Islet precursor cell (in vitro differentiated cells): ENCODE results near the gene STEAP1B.
"Not testable (repeated sequence)": the region's sequence is repeated elsewhere in the genome, so short reads cannot be mapped to it uniquely, and the experiment has no call there.

Source experiments
- DNase-seq: peaks from one replicate; pipeline ENCODE4 v3.0.0-alpha.2; 2018

STEAP1B gene

DNA sequence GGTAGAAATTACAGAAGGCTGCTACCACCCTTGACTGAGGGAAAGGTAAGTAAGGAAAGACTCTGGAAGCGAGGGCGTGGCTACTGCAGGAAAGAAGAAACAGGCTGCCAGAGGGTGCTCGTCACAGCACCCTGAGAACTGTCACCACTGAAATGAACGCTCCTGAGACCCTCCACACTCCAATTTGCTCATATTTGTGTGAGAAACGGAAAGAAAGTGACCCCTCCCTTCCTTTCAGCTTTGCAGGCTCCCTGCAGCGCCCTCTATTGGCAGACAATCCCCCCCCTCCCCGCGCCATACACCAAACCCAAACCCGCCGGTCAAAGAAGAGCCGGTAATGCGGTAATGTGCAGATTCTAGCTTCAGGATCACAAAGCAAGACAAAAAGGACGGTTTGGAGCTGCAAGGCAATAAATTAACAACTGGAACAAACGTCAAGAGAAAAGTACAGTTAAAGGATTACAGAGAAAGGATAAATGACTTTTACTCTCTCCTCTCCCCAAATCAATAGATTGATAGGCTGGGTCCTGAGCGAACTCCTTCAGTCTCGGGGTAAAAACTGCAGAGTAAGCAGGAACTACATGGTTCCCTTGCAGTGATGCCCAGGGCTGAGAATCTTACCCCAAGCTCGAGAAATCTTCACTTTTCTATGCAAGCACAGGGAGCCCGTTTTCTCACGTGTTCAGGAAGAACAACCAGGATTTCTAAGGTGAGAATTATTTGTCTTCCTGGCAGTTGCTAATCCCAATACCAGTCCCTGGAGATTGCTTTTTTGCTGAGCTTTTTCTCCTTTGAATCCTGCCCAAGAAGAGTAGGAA is 47.6 kb downstream of the STEAP1B start:
- DNase-seq = peak; percentile 85

GRCh38 chr7:22450013-22450412 is 50.0 kb downstream of the STEAP1B start:
- not testable (repeated sequence) for DNase-seq

GRCh38 chr7:22447762-22448161 is 52.2 kb downstream of the STEAP1B start:
- DNase-seq = no peak

- DNase-seq = no peak
These were observed 53.0 kb downstream of the STEAP1B start for GRCh38 chr7:22447008-22447407.

DNA sequence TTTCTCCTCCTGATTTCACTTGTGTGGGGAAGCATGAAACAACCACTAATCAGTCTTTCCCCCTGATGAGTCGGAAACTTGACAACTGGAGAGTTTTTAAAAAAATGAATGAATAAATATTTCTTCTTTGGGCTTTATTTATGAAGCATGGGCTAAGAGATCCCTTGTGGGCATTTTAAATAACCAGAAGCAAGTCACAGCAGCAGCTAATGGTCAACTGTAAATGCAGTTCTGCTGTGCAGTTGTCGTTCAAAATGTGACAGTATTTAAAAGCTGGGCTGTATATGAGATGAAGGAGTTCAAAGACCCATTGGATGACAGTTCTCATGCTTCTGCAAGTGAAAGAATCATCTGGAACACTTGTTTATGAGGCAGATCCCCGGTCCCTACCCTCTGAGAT is 54.1 kb downstream of the STEAP1B start:
- DNase-seq = no peak

GRCh38 chr7:22445140-22445743 is 54.7 kb downstream of the STEAP1B start:
- DNase-seq = no peak

- no peak for DNase-seq
These were observed 55.6 kb downstream of the STEAP1B start for GRCh38 chr7:22444181-22444971.

- DNase-seq = no peak
These were observed 56.4 kb downstream of the STEAP1B start for GRCh38 chr7:22443370-22444180.

- DNase-seq = no peak
These were observed 57.1 kb downstream of the STEAP1B start for GRCh38 chr7:22442882-22443369.

GRCh38 chr7:22442187-22442881 is 57.7 kb downstream of the STEAP1B start:
- DNase-seq = peak; percentile 65

DNA sequence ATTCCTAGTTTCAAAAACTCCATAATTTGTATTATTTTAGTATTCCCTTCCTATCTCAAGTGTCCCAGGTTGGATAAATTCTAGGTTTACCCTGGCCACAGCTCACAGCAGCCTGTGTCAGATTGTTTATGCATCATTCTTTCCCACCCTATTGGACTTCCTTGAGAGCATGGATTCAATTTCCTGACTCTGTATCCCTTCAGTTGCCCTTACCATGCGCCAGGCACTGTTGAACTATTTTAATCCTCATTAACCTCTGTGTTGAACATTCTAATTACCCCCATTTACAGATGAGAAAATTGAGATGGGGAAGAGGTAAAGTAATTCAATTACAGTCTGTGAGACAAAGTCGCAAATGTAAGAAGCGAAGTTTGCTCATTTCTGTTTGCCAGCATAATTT is 58.8 kb downstream of the STEAP1B start:
- DNase-seq = no peak

DNA sequence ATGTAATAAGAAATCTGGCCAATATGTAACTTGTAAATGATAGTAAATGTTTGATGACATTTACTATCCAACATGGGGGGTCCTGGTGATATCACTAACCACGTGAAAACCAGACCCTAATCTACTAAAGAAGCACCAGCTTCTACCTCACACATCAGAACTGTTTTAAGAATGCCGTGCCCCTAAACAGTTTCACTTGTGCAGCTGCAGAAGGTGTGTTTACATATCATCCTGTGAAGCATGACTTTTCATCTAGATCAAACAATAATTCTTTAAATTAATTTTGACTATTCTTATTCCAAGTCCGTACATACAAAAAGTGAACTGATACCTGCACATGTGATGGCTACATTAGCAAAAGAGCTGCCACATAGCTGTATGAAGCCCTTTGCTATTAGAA is 61.0 kb downstream of the STEAP1B start:
- no peak for DNase-seq

DNA sequence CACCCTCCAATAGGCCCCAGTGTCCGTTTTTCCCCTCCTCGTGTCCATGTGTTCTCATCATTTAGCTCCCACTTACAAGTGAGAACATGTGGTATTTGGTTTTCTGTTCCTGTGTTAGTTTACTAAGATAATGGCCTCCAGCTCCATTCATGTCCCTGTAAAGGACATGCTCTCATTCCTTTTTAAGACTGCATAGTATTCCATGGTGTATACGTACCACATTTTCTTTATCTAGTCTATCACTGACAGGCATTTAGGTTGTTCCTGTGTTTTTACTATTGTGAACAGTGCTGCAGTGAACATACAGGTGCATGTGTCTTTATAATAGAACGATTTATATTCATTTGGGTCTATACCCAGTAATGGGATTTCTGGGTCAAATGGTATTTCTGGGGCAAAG is 63.4 kb downstream of the STEAP1B start:
- not testable (repeated sequence) for DNase-seq

GRCh38 chr7:22435720-22436119 is 64.3 kb downstream of the STEAP1B start:
- no peak for DNase-seq

GRCh38 chr7:22435105-22435504 is 64.9 kb downstream of the STEAP1B start:
- DNase-seq = no peak

- DNase-seq = peak; percentile 94
These were observed 66.1 kb downstream of the STEAP1B start for GRCh38 chr7:22433710-22434460.

DNA sequence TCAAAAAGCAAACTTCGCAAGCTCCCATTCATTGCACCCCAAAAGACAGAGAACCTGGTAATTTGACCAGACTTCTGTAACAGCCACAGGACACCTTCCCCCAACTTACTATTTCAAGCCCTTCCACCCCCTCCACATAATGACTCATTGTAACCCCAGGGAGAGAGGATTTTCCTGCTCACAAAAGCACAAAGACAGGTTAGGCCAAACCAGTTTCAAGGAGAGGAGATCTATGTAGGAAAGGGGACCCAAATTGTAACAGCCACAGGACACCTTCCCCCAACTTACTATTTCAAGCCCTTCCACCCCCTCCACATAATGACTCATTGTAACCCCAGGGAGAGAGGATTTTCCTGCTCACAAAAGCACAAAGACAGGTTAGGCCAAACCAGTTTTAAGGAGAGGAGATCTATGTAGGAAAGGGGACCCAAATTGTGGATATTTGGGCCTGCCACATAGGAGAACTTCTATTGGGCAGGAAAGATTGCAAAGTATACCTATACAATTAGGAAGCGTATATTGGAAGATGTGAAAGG is 66.8 kb downstream of the STEAP1B start:
- not testable (repeated sequence) for DNase-seq

- DNase-seq = no peak
These were observed 67.7 kb downstream of the STEAP1B start for GRCh38 chr7:22432203-22432718.

DNA sequence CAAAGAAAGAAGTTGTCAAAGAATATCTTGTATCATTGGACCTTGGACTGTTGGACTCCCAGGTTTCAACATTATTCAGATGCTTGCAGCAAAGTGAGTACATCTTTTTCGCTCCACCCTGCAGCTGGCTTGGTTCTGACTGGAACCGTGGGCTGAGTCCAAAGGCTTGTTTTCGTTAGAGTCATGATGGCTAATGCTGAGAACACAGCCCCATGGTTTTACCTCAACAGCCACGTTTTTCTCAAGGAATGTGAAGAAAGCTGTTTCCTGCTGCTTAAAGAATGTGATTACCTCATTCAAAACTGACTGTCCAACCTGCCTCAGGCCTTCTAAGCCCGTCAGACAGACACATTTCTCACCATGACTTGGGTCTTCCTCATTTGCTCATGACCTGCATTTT is 69.5 kb downstream of the STEAP1B start:
- peak; percentile 86 for DNase-seq

GRCh38 chr7:22429386-22429785 is 70.6 kb downstream of the STEAP1B start:
- DNase-seq = no peak

- no peak for DNase-seq
These were observed 72.1 kb downstream of the STEAP1B start for GRCh38 chr7:22427855-22428254.
